Panc1 (cell line): Measurements from ENCODE around the gene COMMD1. TPM values are rescaled to one million over a fixed set of nuclear protein-coding genes. Genes with fewer than 3 reads are reported as not detected.

Experiments
- ATAC-seq: fragments of 200-7000 bp; cut with Tn5 transposase; 2 replicates; pipeline ENCODE4 v1.9.1; 2020; ENCODE audit warnings: mild to moderate bottlenecking, moderate library complexity
- BruUV-seq: library from RNA; stranded (reverse); fragments of 400-500 nt; replicated peaks from 2 replicates; lab custom pipeline; 2021; lab: Mats Ljungman, UMichigan
- CTCF ChIA-PET: fragments of 300-600 bp; sonication (Branson Sonifier 250); formaldehyde crosslinking; loops from one replicate; lab custom pipeline; 2022; ENCODE audit warnings: antibody characterized with exemption; lab: Charles Lee
- POLR2A ChIA-PET: fragments of 300-600 bp; sonication (Branson Sonifier 250); formaldehyde crosslinking; loops from one replicate; lab custom pipeline; 2022; ENCODE audit warnings: antibody characterized with exemption; lab: Charles Lee
- DNase-seq: peaks from one replicate; pipeline ENCODE4 v3.0.0-alpha.2; 2010; ENCODE audit warnings: low read depth, low spot score
- H3K27ac ChIP-seq: 2 replicates; pipeline ENCODE4 v1.5.1; 2011; ENCODE audit warnings: mild to moderate bottlenecking, low read length, inconsistent platforms
- H3K27me3 ChIP-seq: fragments of 200-500 bp; sonication (Bioruptor generic); 2 replicates; pipeline ENCODE4 v1.6.0; 2014; ENCODE audit warnings: low read length, inconsistent platforms; ENCODE audit not compliant: control insufficient read depth, insufficient read depth
- H3K36me3 ChIP-seq: fragments of 200-500 bp; sonication (Bioruptor generic); 2 replicates; pipeline ENCODE4 v1.5.1; 2014; ENCODE audit warnings: inconsistent platforms, mild to moderate bottlenecking, low read length, moderate library complexity; ENCODE audit not compliant: control insufficient read depth, insufficient read depth
- H3K4me1 ChIP-seq: 2 replicates; pipeline ENCODE4 v1.5.1; 2011; ENCODE audit warnings: inconsistent platforms, mild to moderate bottlenecking, low read length, moderate library complexity; ENCODE audit not compliant: control insufficient read depth, insufficient read depth
- H3K4me3 ChIP-seq, 2 experiments: 2 replicates each; pipeline ENCODE4 v1.5.1; 2011 to 2012; ENCODE audit warnings: low read depth in 2 of 2, low read length in 2 of 2, mild to moderate bottlenecking in 2 of 2, inconsistent platforms in 1 of 2, moderate library complexity in 1 of 2
- H3K9me3 ChIP-seq: fragments of 200-500 bp; sonication (Bioruptor generic); 2 replicates; pipeline ENCODE4 v1.5.1; 2014; ENCODE audit warnings: low read depth, mild to moderate bottlenecking, inconsistent platforms, low read length, moderate library complexity; ENCODE audit not compliant: control insufficient read depth, insufficient read depth
- POLR2AphosphoS5 ChIP-seq: IDR thresholded peaks from 2 replicates; pipeline ENCODE4 v1.6.1; 2012; ENCODE audit warnings: mild to moderate bottlenecking, low read depth, low read length, moderate library complexity
- REST ChIP-seq, 2 experiments: IDR thresholded peaks; 2 replicates each; pipeline ENCODE4 v1.6.1; 2011 to 2012; ENCODE audit warnings: low read depth in 2 of 2, control low read depth in 1 of 2, low read length in 1 of 2, mild to moderate bottlenecking in 1 of 2, moderate library complexity in 1 of 2; ENCODE audit not compliant: insufficient read depth in 1 of 2
- SIN3A ChIP-seq: IDR thresholded peaks from 2 replicates; pipeline ENCODE4 v1.6.1; 2012; ENCODE audit warnings: low read depth, mild to moderate bottlenecking, low read length, moderate library complexity, borderline replicate concordance; ENCODE audit not compliant: insufficient read depth
- TCF7L2 ChIP-seq: IDR thresholded peaks from 2 replicates; pipeline ENCODE4 v1.6.1; 2011; ENCODE audit warnings: mild to moderate bottlenecking, low read depth, low read length, inconsistent platforms
- in situ Hi-C: cut with HindIII; loops from 2 replicates; pipeline ENCODE4 v1.10.0; 2016; ENCODE audit warnings: low sequenced_read_pairs, low pct_unique_long_range_greater_than_20kb
- intact Hi-C: fragments of 100-400 bp; cut with micrococcal nuclease; formaldehyde crosslinking; loops from one replicate; pipeline ENCODE4 v1.10.0; 2022; ENCODE audit not compliant: unreplicated experiment
- total RNA-seq: library from RNA; stranded (reverse); gene quantifications from one replicate; pipeline ENCODE4 v1.2.1, GENCODE V29; 2021; ENCODE audit not compliant: unreplicated experiment
- TF ChIP-seq, protein P1 (sequence below): fragments of 450-650 bp; IDR thresholded peaks from 2 replicates; pipeline ENCODE4 v1.5.1; 2017; ENCODE audit warnings: mild to moderate bottlenecking

The COMMD1 gene
- total RNA-seq, 1 experiment from 2014 or later = 40.3 TPM

- in situ Hi-C loops (no loop called here), intact Hi-C loops (no loop called here)
- DNase-seq = no peak
- H3K9me3 ChIP-seq = no peaks in the 10 kb centered on the region
- ChIA-PET POLR2A (no interaction called here), CTCF (no interaction called here)
- H3K27me3 ChIP-seq = no peaks in the 10 kb centered on the region
- H3K36me3 ChIP-seq = no peaks in the 10 kb centered on the region
- ATAC-seq = no peak
- no peaks in the 10 kb centered on the region for H3K4me1 ChIP-seq
- no TSS peak for BruUV-seq
- TF ChIP-seq TCF7L2 = no peak
- no peak for TF ChIP-seq REST (IDR thresholded peaks at IDR 0.05; ENCODE audit: insufficient read depth in 1 of 2, low read depth in 2 of 2, low read length in 1 of 2)
- no peak for TF ChIP-seq POLR2AphosphoS5
- TF ChIP-seq SIN3A = no peak
- TF ChIP-seq, protein P1, sequence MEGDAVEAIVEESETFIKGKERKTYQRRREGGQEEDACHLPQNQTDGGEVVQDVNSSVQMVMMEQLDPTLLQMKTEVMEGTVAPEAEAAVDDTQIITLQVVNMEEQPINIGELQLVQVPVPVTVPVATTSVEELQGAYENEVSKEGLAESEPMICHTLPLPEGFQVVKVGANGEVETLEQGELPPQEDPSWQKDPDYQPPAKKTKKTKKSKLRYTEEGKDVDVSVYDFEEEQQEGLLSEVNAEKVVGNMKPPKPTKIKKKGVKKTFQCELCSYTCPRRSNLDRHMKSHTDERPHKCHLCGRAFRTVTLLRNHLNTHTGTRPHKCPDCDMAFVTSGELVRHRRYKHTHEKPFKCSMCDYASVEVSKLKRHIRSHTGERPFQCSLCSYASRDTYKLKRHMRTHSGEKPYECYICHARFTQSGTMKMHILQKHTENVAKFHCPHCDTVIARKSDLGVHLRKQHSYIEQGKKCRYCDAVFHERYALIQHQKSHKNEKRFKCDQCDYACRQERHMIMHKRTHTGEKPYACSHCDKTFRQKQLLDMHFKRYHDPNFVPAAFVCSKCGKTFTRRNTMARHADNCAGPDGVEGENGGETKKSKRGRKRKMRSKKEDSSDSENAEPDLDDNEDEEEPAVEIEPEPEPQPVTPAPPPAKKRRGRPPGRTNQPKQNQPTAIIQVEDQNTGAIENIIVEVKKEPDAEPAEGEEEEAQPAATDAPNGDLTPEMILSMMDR = no peak
- H3K27ac ChIP-seq = no peak overlapping the region
- no peak overlapping the region for H3K4me3 ChIP-seq
Measured at GRCh38 chr2:62089658-62090057, 184.2 kb downstream of the COMMD1 start.

- TF ChIP-seq, protein P1 = no peak
- no peak for TF ChIP-seq SIN3A
- no peak for TF ChIP-seq TCF7L2
- TF ChIP-seq REST (IDR thresholded peaks at IDR 0.05; ENCODE audit: insufficient read depth in 1 of 2, low read depth in 2 of 2, low read length in 1 of 2) = no peak
- TF ChIP-seq POLR2AphosphoS5 = no peak
- ATAC-seq = no peak
- ChIA-PET CTCF (no interaction called here), POLR2A (interaction anchor here (0.5 kb wide), 1 partner anchor 830 kb away, joined by 7 read pairs; no protein-coding TSS in a partner anchor)
- no peak overlapping the region for H3K4me3 ChIP-seq
- in situ Hi-C loops = no loop called here
- no peaks in the 10 kb centered on the region for H3K36me3 ChIP-seq
- H3K4me1 ChIP-seq = no peaks in the 10 kb centered on the region
- intact Hi-C loops = no loop called here
- H3K27ac ChIP-seq = no peak overlapping the region
- BruUV-seq = no TSS peak
- DNase-seq = no peak
- H3K27me3 ChIP-seq = no peaks in the 10 kb centered on the region
- H3K9me3 ChIP-seq = no peaks in the 10 kb centered on the region
Measured at GRCh38 chr2:62091471-62091870, 186.0 kb downstream of the COMMD1 start.
